NOMO-1 treated with dmso at 0.1 percent for 144 hours (cell line): ENCODE measurements around the gene PROC.

Experiments
- DNase-seq: peaks from one replicate; lab custom pipeline; 2025; ENCODE audit not compliant: unreplicated experiment; lab: John Stamatoyannopoulos, UW

The PROC gene

DNA sequence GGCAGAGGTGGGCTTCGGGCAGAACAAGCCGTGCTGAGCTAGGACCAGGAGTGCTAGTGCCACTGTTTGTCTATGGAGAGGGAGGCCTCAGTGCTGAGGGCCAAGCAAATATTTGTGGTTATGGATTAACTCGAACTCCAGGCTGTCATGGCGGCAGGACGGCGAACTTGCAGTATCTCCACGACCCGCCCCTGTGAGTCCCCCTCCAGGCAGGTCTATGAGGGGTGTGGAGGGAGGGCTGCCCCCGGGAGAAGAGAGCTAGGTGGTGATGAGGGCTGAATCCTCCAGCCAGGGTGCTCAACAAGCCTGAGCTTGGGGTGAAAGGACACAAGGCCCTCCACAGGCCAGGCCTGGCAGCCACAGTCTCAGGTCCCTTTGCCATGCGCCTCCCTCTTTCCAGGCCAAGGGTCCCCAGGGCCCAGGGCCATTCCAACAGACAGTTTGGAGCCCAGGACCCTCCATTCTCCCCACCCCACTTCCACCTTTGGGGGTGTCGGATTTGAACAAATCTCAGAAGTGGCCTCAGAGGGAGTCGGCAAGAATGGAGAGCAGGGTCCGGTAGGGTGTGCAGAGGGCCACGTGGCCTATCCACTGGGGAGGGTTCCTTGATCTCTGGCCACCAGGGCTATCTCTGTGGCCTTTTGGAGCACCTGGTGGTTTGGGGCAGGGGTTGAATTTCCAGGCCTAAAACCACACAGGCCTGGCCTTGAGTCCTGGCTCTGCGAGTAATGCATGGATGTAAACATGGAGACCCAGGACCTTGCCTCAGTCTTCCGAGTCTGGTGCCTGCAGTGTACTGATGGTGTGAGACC lies at the start of gene PROC:
Gene PROC (plus strand): TSS at position 128 of the 812 bp plus-strand sequence. CDS start 1,516 bp downstream, outside the sequence.
- DNase-seq: no peak

DNA sequence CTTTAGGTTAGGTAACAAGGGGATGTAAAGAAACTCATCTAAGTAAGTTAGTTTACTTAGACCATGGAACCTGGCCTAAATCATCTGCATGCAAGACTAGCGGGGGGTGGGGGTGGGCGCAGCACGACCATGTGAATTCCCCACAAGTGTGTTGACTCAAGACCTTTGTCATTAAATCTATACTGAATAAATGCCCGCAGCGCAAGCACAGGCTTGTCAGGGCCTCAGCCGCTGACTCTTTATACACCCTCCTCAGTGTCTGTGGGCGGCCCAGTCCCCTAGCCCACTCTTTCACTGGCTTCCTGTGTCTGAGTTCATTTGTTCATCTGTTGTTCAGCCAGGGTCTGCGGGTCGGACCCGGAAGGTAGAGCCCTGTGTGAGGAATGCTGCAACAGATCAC lies 48.2 kb upstream of the PROC start:
- no peak for DNase-seq

DNA sequence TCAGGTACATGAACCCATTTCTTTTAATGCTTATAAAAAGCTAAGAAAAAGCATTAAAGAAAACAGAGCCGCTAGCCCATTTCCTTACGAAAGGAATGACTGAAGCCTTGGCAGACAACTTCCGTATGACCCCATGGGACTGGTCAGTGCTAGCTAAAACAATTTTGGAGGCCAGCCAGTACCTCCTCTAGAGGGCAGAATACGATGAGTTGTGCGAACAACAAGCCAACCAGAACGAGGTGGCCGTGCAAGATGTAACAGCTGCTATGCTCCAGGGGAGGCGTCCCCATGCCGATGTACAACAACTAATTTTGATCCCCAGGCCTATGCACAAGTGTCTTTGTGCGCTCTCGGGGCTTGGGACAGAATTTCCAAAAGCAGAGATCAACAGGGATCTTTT lies 47.2 kb upstream of the PROC start:
- DNase-seq: no peak

DNA sequence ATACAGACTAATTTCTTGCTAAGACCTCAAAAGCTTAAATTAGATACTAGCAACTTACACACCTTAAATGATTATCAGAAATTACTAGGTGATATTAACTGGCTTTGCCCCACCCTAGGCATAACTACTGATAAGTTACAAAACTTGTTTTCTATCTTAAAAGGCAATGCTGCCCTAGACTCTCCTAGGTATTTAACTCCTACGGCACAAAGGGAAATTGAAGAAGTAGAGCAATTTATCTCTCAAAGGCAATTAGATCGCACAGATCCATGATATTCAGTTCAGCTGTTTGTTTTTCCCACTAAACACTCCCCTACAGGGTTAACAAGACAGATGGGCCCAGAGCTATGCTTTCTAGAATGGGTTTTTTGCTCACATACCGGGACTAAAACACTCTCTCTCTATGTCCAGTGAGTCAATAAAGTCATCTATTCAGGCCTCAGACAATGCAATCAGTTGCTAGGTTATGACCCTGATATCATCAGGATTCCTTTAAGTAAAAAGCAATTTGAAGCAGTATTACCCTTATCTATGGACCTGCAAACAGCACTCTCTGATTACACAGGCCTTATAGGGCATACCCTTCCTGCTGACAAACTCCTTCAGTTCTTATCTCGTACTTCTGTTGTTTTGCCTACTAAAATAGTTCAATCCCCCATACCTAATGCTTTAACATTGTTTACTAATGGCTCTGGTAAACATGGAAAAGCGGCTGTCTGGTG lies 44.7 kb upstream of the PROC start:
- DNase-seq: no peak

DNA sequence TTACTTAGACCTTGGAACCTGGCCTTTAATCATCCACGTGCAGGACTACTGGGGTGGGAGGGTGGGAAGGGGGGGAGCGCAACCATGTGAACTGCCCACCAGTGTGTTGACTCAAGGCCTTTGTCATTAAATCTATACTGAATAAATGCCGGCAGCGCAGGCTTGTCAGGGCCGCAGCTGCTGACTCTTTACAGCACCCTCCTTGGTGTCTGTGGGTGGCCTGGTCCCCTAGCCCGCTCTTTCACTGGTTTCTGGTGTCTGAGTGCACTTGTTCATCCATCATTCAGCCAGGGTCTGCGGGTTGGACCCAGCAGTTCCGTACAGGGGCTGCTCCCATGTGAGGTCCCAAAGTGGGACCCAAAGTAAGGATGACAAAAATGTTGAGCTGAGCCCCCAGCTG lies 42.0 kb upstream of the PROC start:
- no peak for DNase-seq

DNA sequence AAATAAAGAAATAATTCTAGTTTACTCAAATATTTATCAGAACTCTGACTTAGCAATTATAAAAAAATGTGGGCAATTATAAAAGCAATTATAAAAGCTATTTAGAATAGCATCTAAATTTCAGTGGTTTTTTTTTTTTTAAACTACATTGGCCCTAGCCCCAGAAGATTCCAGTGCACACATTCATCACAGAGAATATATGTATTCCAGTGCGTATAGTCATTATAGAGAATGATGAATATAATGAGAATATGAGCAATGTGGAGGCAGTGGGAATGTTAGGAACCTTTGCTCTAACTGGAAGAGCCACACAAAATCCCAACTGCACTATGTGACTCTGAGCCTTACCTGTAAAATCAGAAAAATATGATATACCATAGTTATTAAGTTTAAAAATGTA lies 41.0 kb upstream of the PROC start:
- no peak for DNase-seq

DNA sequence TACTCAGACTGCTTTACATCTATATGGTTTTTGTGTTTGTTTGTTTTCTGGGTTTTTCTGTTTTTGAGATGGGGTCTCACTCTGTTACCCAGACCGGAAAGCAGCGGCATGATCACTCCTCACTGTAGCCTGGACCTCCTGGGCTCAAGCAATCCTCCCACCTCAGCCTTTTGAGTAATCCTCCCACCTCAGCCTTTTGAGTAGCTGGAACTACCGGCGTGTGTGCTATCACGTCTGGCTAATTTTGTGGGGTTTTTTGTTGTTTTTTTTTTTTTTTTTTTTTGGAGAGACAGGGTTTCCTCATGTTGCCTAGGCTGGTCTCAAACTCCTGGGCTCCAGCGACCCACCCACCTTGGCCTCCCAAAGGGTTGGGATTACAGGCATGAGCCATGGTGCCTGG lies 39.5 kb upstream of the PROC start:
- DNase-seq: no peak

DNA sequence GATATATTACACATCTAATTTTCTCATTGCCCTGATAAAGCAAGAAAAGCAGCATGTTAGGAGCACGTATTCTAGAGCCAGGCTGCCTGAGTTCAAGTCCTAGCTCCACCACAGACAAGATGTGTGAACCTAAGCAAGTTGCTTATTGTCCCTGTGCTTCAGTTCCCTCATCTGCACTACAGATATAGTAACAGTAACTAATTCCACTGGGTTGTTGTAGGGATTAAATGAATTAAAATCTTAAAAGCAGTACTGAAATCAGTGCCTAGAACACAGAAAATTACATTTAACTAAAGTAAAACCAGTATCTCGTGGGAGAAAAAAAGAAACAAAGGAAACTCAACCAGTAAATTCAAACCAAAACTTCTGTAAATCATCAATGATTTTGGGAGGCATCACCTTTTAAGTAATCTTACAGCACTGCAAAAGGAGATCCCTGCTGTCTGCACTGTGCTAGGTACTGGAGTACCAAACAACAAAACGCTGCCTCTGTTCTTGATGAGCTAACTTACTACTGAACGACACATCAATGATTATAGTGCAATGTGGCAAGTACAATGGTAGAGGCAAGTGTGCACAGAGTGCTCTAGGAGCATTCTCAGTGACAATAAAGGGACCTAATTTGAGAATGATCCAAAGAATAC lies 38.4 kb upstream of the PROC start:
- no peak for DNase-seq

DNA sequence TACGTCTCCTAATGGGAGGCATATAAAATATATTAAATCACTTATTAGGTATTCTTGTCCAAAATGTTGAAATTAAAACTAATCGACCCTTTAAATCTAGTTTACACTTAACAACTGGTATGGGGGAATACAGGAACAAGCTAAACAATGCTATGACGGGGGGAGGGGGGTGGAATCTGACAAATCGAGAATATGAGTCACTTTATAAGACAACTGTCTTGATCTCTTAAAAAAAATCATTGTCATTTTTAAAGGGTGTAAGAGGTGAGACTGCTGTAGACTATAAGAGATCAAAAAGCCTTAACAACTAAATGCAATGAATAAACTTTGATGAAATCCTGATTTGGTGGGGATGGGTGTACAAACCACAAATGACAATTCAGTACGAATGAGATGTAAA lies 36.5 kb upstream of the PROC start:
- DNase-seq: no peak

DNA sequence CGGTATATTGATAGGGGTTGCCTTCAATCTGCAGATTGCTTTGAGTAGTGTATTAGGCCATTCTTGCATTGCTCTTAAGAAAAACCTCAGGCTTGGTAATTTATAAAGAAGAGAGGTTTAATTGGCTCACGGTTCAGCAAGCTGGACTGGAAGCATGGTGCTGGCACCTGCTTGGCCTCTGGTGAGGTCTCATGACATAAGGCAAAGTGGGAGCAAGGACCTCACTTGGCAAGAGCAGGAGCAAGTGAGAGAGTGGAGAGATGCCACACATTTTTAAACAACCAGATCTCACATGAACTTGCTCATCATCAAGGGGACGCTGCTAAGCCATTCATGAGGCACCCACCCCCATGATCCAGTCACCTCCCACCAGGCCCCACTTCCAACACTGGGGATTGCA lies 35.4 kb upstream of the PROC start:
- no peak for DNase-seq

DNA sequence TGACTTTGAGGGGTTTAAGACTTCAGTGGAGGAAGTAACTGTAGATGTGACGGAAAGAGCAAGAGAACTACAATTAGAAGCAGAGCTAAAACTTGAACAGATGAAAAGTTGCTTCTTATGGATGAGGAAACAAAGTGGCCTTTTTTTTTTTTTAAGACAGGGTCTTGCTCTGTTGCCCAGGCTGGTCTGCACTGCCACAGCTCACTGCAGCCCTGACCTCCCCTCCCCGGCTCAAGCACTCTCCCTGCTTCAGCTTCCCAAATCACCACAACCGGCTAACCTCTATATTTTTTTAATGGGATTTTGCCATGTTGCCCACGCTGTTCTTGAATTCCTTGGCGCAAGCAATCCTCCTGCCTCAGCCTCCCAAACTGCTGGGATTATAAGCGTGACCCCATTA lies 33.7 kb upstream of the PROC start:
- DNase-seq: no peak

DNA sequence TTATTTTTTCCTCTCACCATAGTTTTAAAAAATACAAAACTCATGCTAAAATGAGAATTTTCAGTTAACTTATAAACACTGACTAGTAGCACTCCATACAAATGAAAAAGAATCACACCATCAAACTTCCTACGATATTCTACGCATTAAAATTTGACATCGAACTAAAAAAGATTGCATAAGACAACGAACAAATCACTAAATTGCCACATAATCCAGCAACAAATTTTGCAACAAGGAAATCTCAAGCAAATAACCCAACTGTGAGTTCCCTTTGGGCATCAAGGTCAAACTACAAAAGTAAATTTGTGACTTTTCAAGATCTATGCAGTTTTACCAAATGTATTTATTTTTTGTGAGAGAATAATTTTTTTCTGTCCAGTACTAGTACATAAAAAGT lies 32.0 kb upstream of the PROC start:
- peak; percentile 58 for DNase-seq

DNA sequence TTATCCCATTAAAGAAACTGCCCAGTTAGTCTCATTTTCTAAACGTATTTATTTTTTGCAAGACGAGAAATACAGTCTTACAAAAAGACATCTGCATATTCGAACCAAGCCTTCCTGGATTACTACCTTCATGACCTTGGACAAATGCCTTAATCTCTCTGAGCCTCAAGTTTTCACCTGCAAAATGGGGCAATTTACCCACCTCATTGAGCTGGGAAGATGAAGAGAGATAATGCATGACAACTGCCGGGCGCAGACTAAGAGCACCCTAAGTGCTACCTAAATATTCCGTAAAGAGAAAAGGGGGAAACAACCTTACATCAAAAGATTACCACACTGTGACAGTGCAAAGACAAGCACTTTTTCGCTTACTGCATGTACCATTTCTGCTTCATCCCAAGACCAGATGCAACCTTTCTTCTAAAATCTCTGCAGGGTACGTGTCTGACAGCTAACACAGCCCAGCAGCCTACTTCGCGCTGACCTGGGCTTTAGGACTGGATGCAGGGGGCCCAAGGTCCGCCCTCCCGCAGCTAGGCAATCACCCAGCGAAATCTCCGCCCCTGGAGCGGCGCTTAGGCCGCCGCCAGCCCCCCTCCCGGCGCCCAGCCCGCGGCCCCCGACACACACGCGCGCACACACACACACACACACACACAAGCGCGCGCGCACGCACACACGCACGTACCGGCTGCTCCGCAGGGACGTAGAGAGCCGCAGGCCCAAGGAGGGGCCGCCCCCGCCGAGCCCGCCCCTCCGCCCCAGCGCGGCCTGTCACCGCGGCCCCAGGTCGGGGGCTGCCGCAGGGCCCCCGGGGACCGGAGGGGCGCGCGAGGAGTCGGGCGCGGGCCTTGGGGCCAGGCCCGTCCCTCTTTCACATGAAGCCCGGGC lies 31.2 kb upstream of the PROC start:
- DNase-seq: peak; percentile 69

DNA sequence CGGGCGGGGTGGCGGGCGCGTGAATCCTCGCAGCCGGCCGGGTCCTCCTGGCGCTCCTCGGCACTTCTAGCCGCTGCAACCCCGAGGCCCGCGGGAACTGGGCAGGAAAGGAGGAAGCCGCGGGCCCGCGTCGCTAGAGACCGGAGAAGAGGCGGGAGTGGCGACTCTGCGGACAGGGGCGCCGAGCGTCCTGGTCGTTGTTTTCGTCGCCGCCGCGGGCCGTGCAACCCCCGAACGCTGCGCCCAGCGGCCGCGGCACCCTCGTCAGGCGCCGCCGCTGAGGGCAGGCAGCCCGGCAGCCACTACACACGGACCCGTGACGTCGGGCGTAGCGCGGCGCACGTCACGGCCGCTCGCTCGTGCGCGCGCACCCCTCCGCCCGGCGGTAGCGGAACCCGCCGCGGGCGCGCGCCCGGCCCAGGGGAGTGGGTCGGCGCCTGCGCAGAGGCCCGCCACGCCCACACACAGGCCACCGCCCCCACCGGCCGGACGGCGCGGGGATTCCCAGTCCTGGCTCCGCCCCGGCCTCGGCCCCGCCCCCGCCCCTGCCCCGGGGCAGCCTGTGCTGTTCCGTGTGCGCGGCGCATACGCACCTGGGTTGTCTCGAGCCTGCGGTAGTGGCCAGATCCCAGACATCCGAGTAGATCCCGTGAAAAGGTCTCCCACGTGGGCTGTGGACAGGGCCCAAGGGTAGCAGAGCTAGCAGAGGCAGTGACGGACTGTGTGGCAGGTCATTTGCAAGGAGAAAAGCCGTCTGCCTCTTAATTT lies 30.4 kb upstream of the PROC start, which contains the start of gene MAP3K2:
Gene MAP3K2 (minus strand): TSS at position 321 of the 768 bp plus-strand sequence. CDS start 44,846 bp downstream, outside the sequence.
- DNase-seq: peak; percentile 67

DNA sequence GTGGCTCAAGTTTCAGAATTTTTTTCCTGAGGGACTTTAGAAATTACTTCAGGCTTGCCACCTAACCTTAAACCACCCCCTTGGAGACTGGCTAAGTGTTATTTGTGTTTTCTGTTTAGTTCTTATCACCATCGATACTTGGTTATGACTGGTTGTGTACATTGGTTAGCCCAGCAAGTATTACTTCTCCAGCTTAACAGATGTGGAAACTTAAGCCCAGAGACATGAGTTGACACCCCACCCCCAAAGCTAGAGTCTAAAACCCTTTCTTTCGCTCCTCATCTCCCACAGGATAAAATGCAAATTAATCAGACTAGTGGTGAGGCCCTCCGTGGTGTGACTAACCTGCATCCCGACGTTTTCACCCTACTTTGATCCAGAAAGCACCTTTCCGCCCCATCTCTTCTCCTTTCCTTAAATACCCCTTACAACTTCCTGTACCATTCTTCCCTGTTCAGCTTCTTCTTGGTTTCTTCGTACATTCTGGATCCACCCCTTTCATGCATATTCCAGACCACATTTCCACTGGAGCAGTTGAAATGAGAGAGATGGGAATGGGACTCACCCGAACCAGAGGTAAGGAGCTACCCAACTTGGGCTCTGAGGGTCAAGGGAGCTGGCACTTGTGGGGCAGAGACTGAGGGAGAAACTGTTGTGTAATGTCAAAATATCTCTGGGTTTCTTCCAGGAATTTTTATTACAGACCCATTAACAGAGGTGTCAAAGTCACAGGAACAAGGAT lies 29.6 kb upstream of the PROC start:
- DNase-seq: no peak

DNA sequence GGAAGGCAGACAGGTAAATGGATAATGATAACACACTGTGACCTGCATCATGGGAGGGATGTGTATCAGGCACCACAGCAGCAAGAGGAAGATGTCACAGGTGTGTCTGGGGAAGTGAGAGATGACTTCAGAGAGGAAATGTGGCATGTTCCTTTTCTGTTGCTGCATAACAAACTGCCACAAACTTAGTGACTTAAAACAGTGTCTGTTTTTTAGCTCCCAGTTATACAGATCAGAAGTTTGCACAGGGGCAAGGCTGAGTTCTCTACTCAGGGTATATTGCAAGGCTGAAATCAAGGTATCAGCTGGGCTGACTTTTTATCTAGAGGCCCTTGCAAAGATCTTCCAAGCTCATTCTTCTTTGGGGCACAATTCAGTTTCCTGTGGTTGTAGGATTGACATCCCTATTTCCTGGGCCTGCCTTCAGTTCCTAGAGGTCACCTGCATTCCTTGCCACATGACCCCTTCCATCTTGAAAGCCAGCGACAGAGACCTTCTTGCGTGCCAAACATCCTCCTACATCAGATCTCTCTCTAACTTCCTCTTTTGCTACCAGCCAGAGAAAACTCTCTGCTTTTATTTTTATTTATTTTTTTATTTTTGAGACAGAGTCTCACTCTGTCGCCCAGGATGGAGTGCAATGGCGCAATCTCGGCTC lies 28.3 kb upstream of the PROC start:
- DNase-seq: peak; percentile 33

DNA sequence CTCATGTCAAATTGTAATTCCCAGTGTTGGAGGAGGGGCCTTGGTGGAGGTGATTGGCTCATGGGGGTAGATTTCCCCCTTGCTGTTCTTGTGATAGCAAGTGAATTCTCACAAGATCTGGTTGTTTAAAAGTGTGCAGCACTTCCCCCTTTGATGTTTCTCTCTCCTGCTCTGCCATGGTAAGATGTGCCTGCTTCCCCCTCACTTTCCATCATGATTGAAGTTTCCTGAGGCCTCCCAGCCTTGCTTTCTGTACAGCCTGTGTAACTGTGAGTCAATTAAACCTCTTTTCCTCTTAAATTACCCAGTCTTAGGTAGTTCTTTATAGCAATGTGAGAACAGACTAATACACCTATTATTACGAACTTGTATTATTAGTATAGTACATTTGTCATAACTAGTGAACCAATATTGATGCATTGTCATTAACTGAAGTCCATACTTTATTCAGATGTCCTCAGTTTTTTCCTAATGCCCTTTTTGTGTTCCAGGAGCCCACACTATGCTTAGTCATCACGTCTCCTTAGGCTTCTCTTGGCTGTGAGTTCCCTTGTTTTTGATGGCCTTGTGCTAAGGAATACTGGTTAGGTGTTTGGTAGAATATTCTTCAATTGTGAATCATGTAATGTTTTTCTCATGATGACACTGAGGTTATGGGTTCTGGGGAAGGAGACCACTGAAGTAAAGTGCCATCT lies 25.9 kb upstream of the PROC start:
- DNase-seq: no peak

DNA sequence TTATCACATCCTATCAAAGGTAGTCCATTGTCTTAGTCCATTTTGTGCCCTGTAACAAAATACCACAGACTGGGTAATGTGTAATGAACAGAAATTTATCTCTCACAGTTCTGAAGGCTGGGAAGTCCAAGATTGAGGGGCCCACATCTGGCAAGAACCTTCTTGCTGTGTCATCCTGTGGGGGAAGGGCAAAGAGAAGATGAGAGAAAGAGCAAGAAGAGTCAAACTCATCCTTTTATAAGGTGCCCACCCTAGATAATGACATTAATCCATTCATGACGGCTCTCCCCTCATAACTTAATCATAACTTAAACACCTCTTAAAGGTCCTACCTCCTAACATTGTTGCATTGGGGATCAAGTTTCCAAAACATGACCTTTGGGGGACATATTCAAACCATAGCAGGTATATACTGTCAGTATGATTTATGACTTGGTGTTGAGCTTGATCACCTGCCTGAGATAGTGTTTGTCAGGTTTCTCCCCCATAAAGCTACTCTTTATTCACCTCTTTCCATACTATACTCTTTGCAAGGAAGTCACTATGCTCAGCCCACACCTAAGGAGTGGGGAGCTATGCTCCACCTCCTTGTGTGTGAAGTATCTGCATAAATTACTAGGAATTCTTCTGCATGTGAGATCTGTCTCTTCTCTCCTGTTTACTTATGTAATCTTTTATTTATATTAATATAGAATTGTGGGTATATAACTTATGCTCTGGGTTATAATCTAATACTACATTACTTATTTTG lies 25.2 kb upstream of the PROC start:
- DNase-seq: no peak
